ENCODE data around the gene CCIN. TPM values are rescaled to one million over a fixed set of nuclear protein-coding genes. Genes with fewer than 3 reads are reported as not detected.

CCIN gene
- total RNA-seq, 4 donors from 2014 or later = 0.31 to 1.7 (median 1.5) TPM; not detected in 1

GRCh38 chr9:36213989-36214388 is 44.8 kb downstream of the CCIN start:
- Histone ChIP-seq H3K4me3 (no peak overlapping the region), H3K27me3 (no peaks in the 10 kb centered on the region), H3K9me3 (no peaks in the 10 kb centered on the region), H3K27ac (peak overlapping the region in 3 of 4 donors; percentile 1 to 53 (median 40)), H3K4me1 (peaks cover 4 to 75% (median 10%) of the 10 kb centered on the region in 3 donors), H3K36me3 (peaks cover 0 to 92% of the 10 kb centered on the region in 2 donors)
- no peak for TF ChIP-seq POLR2A (IDR thresholded peaks at IDR 0.05)
- no peak for TF ChIP-seq CTCF (IDR thresholded peaks at IDR 0.05)
- TF ChIP-seq POLR2AphosphoS5 (IDR thresholded peaks at IDR 0.05) = no peak
- TF ChIP-seq EP300 (IDR thresholded peaks at IDR 0.05) = no peak
- no peak for ATAC-seq
- WGBS, 2 donors (ENCODE audit: low coverage in 1 of 2) = 43 to 52% methylated on average over 2 to 4 of the region's 4 CpGs

- Histone ChIP-seq H3K36me3 (peaks cover 0 to 92% of the 10 kb centered on the region in 2 donors), H3K27me3 (no peaks in the 10 kb centered on the region), H3K4me3 (no peak overlapping the region), H3K4me1 (peaks cover 4 to 69% (median 10%) of the 10 kb centered on the region in 3 donors), H3K27ac (peak overlapping the region in 3 of 4 donors; percentile 10 to 53 (median 37)), H3K9me3 (no peaks in the 10 kb centered on the region)
- TF ChIP-seq POLR2AphosphoS5 (IDR thresholded peaks at IDR 0.05) (no peak), CTCF (IDR thresholded peaks at IDR 0.05) (no peak), EP300 (IDR thresholded peaks at IDR 0.05) (no peak), POLR2A (IDR thresholded peaks at IDR 0.05) (no peak)
- ATAC-seq = peak; percentile 45
Observed at GRCh38 chr9:36214571-36214970, 45.4 kb downstream of the CCIN start.

GRCh38 chr9:36217256-36217968 is 48.2 kb downstream of the CCIN start:
- Histone ChIP-seq H3K4me1 (peaks cover 0 to 41% (median 5%) of the 10 kb centered on the region in 3 donors), H3K36me3 (peaks cover 0 to 92% of the 10 kb centered on the region in 2 donors), H3K27me3 (no peaks in the 10 kb centered on the region), H3K4me3 (no peak overlapping the region), H3K27ac (peak overlapping the region in 1 of 4 donors; percentile 38), H3K9me3 (peaks cover 0 to 1% (median 0%) of the 10 kb centered on the region in 3 donors)
- 51 to 54% methylated on average over 7 to 8 of the region's 13 CpGs for WGBS, 2 donors (ENCODE audit: low coverage in 1 of 2)
- TF ChIP-seq EP300 (IDR thresholded peaks at IDR 0.05) (no peak), CTCF (IDR thresholded peaks at IDR 0.05) (no peak), POLR2A (IDR thresholded peaks at IDR 0.05) (no peak), POLR2AphosphoS5 (IDR thresholded peaks at IDR 0.05) (no peak)
- ATAC-seq = no peak

GRCh38 chr9:36218011-36218410 is 48.8 kb downstream of the CCIN start:
- no peak overlapping the region for H3K4me3 ChIP-seq
- ATAC-seq = no peak
- peaks cover 0 to 35% (median 5%) of the 10 kb centered on the region in 3 donors for H3K4me1 ChIP-seq
- H3K27me3 ChIP-seq = no peaks in the 10 kb centered on the region
- WGBS, 2 donors (ENCODE audit: low coverage in 1 of 2) = 88 to 90% methylated on average over 1 to 3 of the region's 5 CpGs
- TF ChIP-seq EP300 (IDR thresholded peaks at IDR 0.05) = no peak
- TF ChIP-seq CTCF (IDR thresholded peaks at IDR 0.05) = no peak
- TF ChIP-seq POLR2AphosphoS5 (IDR thresholded peaks at IDR 0.05) = no peak
- TF ChIP-seq POLR2A (IDR thresholded peaks at IDR 0.05) = no peak
- H3K9me3 ChIP-seq = peaks cover 0 to 6% (median 0%) of the 10 kb centered on the region in 3 donors
- peak overlapping the region in 1 of 4 donors; percentile 38 for H3K27ac ChIP-seq
- H3K36me3 ChIP-seq = peaks cover 0 to 92% of the 10 kb centered on the region in 2 donors

- no peak overlapping the region for H3K27ac ChIP-seq
- H3K27me3 ChIP-seq = no peaks in the 10 kb centered on the region
- 59 to 72% methylated on average over 2 to 6 of the region's 7 CpGs for WGBS, 2 donors (ENCODE audit: low coverage in 1 of 2)
- no peak for TF ChIP-seq EP300 (IDR thresholded peaks at IDR 0.05)
- TF ChIP-seq POLR2AphosphoS5 (IDR thresholded peaks at IDR 0.05) = no peak
- no peak for TF ChIP-seq CTCF (IDR thresholded peaks at IDR 0.05)
- no peak for TF ChIP-seq POLR2A (IDR thresholded peaks at IDR 0.05)
- H3K4me3 ChIP-seq = no peak overlapping the region
- no peak for ATAC-seq
- H3K36me3 ChIP-seq = peaks cover 0 to 92% of the 10 kb centered on the region in 2 donors
- peaks cover 0 to 6% (median 0%) of the 10 kb centered on the region in 3 donors for H3K9me3 ChIP-seq
- peaks cover 0 to 30% (median 5%) of the 10 kb centered on the region in 3 donors for H3K4me1 ChIP-seq
Observed at GRCh38 chr9:36218411-36218901, 49.3 kb downstream of the CCIN start.

Measured in gastroesophageal sphincter (tissue), 4 donors.